Measurements from ENCODE around the gene IRF7.

Gene IRF7

GRCh38 chr11:641806-642370, 26.1 kb upstream of the IRF7 start:
- DNase-seq (ENCODE audit: low read depth in 1 of 2, low spot score in 1 of 2), result no peak

- DNase-seq (ENCODE audit: low read depth in 1 of 2, low spot score in 1 of 2), result no peak
Observed at GRCh38 chr11:640021-640706, 24.4 kb upstream of the IRF7 start.

GRCh38 chr11:639332-639955, 23.7 kb upstream of the IRF7 start:
- DNase-seq (ENCODE audit: low read depth in 1 of 2, low spot score in 1 of 2), result no peak

- no peak for DNase-seq (ENCODE audit: low read depth in 1 of 2, low spot score in 1 of 2)
Observed at GRCh38 chr11:638631-639331, 23.0 kb upstream of the IRF7 start.

GRCh38 chr11:637593-638521, 22.1 kb upstream of the IRF7 start:
- no peak for DNase-seq (ENCODE audit: low read depth in 1 of 2, low spot score in 1 of 2)

- DNase-seq (ENCODE audit: low read depth in 1 of 2, low spot score in 1 of 2), result no peak
Observed at GRCh38 chr11:637333-637592, 21.5 kb upstream of the IRF7 start.

- no peak for DNase-seq (ENCODE audit: low read depth in 1 of 2, low spot score in 1 of 2)
Observed at GRCh38 chr11:636511-637332, 21.0 kb upstream of the IRF7 start, which contains the start of gene DRD4. Gene DRD4 (plus strand): TSS chr11:637269. CDS start chr11:637305, 36 bp downstream.

GRCh38 chr11:635945-636510, 20.3 kb upstream of the IRF7 start:
- no peak for DNase-seq (ENCODE audit: low read depth in 1 of 2, low spot score in 1 of 2)

- DNase-seq (ENCODE audit: low read depth in 1 of 2, low spot score in 1 of 2), result no peak
Observed at GRCh38 chr11:630871-631270, 15.1 kb upstream of the IRF7 start.

- DNase-seq (ENCODE audit: low read depth in 1 of 2, low spot score in 1 of 2), result no peak
Observed at GRCh38 chr11:629237-629583, 13.5 kb upstream of the IRF7 start.

- DNase-seq (ENCODE audit: low read depth in 1 of 2, low spot score in 1 of 2), result no peak
Observed at GRCh38 chr11:628056-628455, 12.3 kb upstream of the IRF7 start.

GRCh38 chr11:627308-627576, 11.5 kb upstream of the IRF7 start:
- no peak for DNase-seq (ENCODE audit: low read depth in 1 of 2, low spot score in 1 of 2)

- no peak for DNase-seq (ENCODE audit: low read depth in 1 of 2, low spot score in 1 of 2)
Observed at GRCh38 chr11:626475-627307, 10.9 kb upstream of the IRF7 start, which contains the start of gene SCT. Gene SCT (minus strand): TSS chr11:627181. CDS start chr11:627143, 38 bp downstream.

GRCh38 chr11:625636-626268, 10.0 kb upstream of the IRF7 start:
- DNase-seq (ENCODE audit: low read depth in 1 of 2, low spot score in 1 of 2), result no peak

GRCh38 chr11:624705-625635, 9.2 kb upstream of the IRF7 start, which contains the start of gene CDHR5:
Gene CDHR5 (minus strand): TSS chr11:624955. CDS start chr11:624902, 53 bp downstream.
- no peak for DNase-seq (ENCODE audit: low read depth in 1 of 2, low spot score in 1 of 2)

- no peak for DNase-seq (ENCODE audit: low read depth in 1 of 2, low spot score in 1 of 2)
Observed at GRCh38 chr11:623999-624704, 8.4 kb upstream of the IRF7 start.

- DNase-seq (ENCODE audit: low read depth in 1 of 2, low spot score in 1 of 2), result no peak
Observed at GRCh38 chr11:623349-623869, 7.7 kb upstream of the IRF7 start.

All from activated CD4-positive, alpha-beta T cell treated with anti-CD3 and anti-CD28 coated beads, Interleukin-2, amount 50 U/mL, for 24 hours (primary cell).